GM12878 (cell line): ENCODE data around the gene ITPKB. TPM values are rescaled to one million over a fixed set of nuclear protein-coding genes. Genes with fewer than 3 reads are reported as not detected.
A peak's percentile ranks its signal among the peaks of the same experiment; 100 is the strongest.

Experiments
- ASH2L ChIP-seq: fragments of 300-600, 200-600 bp; sonication (generic); IDR thresholded peaks from 2 replicates; pipeline ENCODE4 v1.6.1; 2017; ENCODE audit warnings: low read depth, mild to moderate bottlenecking, borderline replicate concordance
- ATF7 ChIP-seq: fragments of 450-650 bp; IDR thresholded peaks from 2 replicates; pipeline ENCODE4 v1.6.1; 2016; ENCODE audit warnings: low read depth, mild to moderate bottlenecking
- CHD1 ChIP-seq: IDR thresholded peaks from 2 replicates; pipeline ENCODE4 v1.6.1; 2012; ENCODE audit warnings: low read depth, low read length, improper control_type of control experiment
- CREM ChIP-seq: IDR thresholded peaks from 2 replicates; pipeline ENCODE4 v1.6.1; 2014; ENCODE audit warnings: antibody characterized with exemption, low read depth
- FOXK2 ChIP-seq: fragments of 450-650 bp; IDR thresholded peaks from 2 replicates; pipeline ENCODE4 v1.6.1; 2017; ENCODE audit warnings: mild to moderate bottlenecking, moderate library complexity
- NFYA ChIP-seq: IDR thresholded peaks from 2 replicates; pipeline ENCODE4 v1.6.1; 2011; ENCODE audit warnings: low read depth, mild to moderate bottlenecking, low read length, improper control_type of control experiment, borderline replicate concordance
- NFYB ChIP-seq: IDR thresholded peaks from 2 replicates; pipeline ENCODE4 v1.6.1; 2011; ENCODE audit warnings: low read depth, mild to moderate bottlenecking, low read length, improper control_type of control experiment, moderate library complexity; ENCODE audit not compliant: insufficient read depth
- NR2C2 ChIP-seq: IDR thresholded peaks from 2 replicates; pipeline ENCODE4 v1.6.1; 2011; ENCODE audit warnings: borderline replicate concordance, low read depth; ENCODE audit not compliant: control insufficient read depth, insufficient read length
- POU2F2 ChIP-seq: IDR thresholded peaks from 3 replicates; pipeline ENCODE4 v1.6.1; 2011; ENCODE audit warnings: low read depth, mild to moderate bottlenecking, low read length, borderline replicate concordance
- RELA ChIP-seq: fragments of 450-650 bp; IDR thresholded peaks from 2 replicates; pipeline ENCODE4 v1.8.0; 2014; ENCODE audit warnings: borderline replicate concordance; ENCODE audit not compliant: partially characterized antibody
- SPI1 ChIP-seq: IDR thresholded peaks from 2 replicates; pipeline ENCODE4 v1.6.1; 2011; ENCODE audit warnings: low read depth, mild to moderate bottlenecking, low read length, moderate library complexity, borderline replicate concordance; ENCODE audit not compliant: insufficient read depth
- SUZ12 ChIP-seq: fragments of 200-600 bp; sonication (generic); IDR thresholded peaks from one replicate; pipeline ENCODE4 v1.6.1; 2018; ENCODE audit warnings: antibody characterized with exemption, mild to moderate bottlenecking; ENCODE audit not compliant: unreplicated experiment
- TCF3 ChIP-seq: IDR thresholded peaks from 2 replicates; pipeline ENCODE4 v1.6.1; 2012; ENCODE audit warnings: low read depth, mild to moderate bottlenecking, low read length, borderline replicate concordance; ENCODE audit not compliant: insufficient read depth
- ZBTB33 ChIP-seq: fragments of 450-650 bp; IDR thresholded peaks from 2 replicates; pipeline ENCODE4 v1.6.1; 2017; ENCODE audit warnings: mild to moderate bottlenecking
- ZNF274 ChIP-seq: IDR thresholded peaks from one replicate; pipeline ENCODE4 v1.8.0; 2011; ENCODE audit not compliant: insufficient read length, insufficient read depth
- ZNF384 ChIP-seq: IDR thresholded peaks from 2 replicates; pipeline ENCODE4 v1.6.1; 2012; ENCODE audit warnings: low read depth, mild to moderate bottlenecking, low read length, improper control_type of control experiment, borderline replicate concordance
- polyA plus RNA-seq, 11 experiments: library from polyadenylated mRNA; depleted of rRNA in 4 of 11; unstranded in 6 of 11; stranded (reverse) in 5 of 11; fragments of >200 nt; fragmentation: Nextera tagmentation in 4 of 11; fragmentation: Illumina TruSeq in 1 of 11; extraction: Ambion mirVana in 4 of 11; extraction: Trizol in 1 of 11; gene quantifications; 1 replicate in 1 of 11; 2 replicates in 10 of 11; pipeline versions ENCODE4 v1.2.1 to v1.2.3, GENCODE V29; 2011 to 2016; ENCODE audit warnings: inconsistent platforms in 2 of 11, missing spikeins in 2 of 11, low read depth in 1 of 11
- total RNA-seq, 4 experiments: library from RNA; depleted of rRNA in 3 of 4; stranded (reverse); fragments of >200 nt in 3 of 4; fragmentation: Illumina TruSeq in 1 of 4; extraction: Trizol in 1 of 4; gene quantifications; 2 replicates each; pipeline versions ENCODE4 v1.2.1 to v1.2.3, GENCODE V29; 2013 to 2021
- TF ChIP-seq, protein P1 (sequence below), 3 experiments: IDR thresholded peaks in 2 of 3; conservative IDR thresholded peaks in 1 of 3; 2 replicates each; pipeline ENCODE4 v1.5.1; 2011; ENCODE audit warnings: low read depth in 3 of 3, low read length in 3 of 3, mild to moderate bottlenecking in 3 of 3, control low read depth in 2 of 3, moderate library complexity in 2 of 3, inconsistent platforms in 1 of 3, mixed read lengths in 1 of 3; ENCODE audit not compliant: control insufficient read depth in 2 of 3, insufficient read depth in 1 of 3; ENCODE audit errors: extremely low read depth in 1 of 3
- TF ChIP-seq, protein P2 (sequence below): IDR thresholded peaks from 2 replicates; pipeline ENCODE4 v1.6.1; 2012; ENCODE audit warnings: improper control_type of control experiment, low read depth, low read length; ENCODE audit not compliant: insufficient replicate concordance

Gene ITPKB
- total and polyA plus RNA-seq, 10 of the 15 experiments (the other 5 are each of a cell fraction or from before 2014, with no cell fraction given): 1.3 to 38.7 (median 12.9) TPM

DNA sequence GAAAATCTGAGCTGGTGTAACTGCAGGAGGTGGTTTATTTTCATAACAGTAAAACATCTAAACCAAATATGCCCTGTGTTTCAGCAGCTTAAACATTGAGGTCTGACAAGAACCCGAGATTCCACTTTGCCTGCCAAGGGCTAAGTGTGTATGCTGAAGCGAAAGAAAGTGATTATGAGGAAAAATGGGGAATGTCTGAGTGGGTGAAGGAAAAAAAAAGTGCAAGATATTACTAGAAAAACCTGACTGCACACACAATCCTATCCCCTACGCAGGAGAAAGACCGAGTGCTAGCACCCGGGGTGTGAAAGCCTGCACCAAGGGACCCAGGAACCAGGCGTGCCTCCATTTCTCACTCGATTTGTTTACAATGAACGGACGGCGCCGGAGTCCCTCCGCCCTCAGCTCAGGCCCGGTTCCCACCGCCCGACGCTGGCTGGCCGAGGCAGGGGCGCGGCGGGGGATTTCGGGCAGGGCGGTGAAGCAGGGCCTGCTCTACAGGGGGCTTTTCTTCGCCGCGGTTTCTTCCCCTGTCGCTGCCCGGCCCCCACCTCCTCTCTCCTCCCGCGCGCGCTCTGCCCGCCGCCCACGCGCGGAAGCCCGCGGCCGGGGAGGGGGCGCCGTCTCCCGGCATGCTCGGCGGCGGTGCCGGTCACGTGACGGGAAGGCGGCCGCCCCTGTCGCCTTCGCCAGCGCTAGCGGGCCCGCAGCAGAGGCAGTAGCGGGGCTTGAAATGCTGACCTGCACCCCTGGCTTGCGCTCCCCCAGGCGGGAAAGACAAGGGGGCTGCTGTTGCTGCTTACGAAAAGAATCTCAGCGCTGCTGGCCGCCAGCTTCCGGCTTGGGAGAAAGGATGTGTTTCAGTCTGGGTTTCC, 35.9 kb downstream of the ITPKB start (continued):
- TF ChIP-seq, protein P1, sequence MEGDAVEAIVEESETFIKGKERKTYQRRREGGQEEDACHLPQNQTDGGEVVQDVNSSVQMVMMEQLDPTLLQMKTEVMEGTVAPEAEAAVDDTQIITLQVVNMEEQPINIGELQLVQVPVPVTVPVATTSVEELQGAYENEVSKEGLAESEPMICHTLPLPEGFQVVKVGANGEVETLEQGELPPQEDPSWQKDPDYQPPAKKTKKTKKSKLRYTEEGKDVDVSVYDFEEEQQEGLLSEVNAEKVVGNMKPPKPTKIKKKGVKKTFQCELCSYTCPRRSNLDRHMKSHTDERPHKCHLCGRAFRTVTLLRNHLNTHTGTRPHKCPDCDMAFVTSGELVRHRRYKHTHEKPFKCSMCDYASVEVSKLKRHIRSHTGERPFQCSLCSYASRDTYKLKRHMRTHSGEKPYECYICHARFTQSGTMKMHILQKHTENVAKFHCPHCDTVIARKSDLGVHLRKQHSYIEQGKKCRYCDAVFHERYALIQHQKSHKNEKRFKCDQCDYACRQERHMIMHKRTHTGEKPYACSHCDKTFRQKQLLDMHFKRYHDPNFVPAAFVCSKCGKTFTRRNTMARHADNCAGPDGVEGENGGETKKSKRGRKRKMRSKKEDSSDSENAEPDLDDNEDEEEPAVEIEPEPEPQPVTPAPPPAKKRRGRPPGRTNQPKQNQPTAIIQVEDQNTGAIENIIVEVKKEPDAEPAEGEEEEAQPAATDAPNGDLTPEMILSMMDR (IDR thresholded peaks at IDR 0.05 in 2 of 3, conservative IDR thresholded peaks at IDR 0.05 in 1 of 3; ENCODE audit: control insufficient read depth in 2 of 3, extremely low read depth in 1 of 3, insufficient read depth in 1 of 3, low read depth in 3 of 3, low read length in 3 of 3): no peak
- TF ChIP-seq SPI1 (no peak), ZBTB33 (no peak), NR2C2 (no peak), ZNF384 (no peak), CHD1 (no peak), SUZ12 (no peak), ZNF274 (no peak), CREM (peak; percentile 48; the same call in 1 of the 2 replicates), NFYA (no peak), ASH2L (peak; percentile 81; the same call in 1 of the 2 replicates), TCF3 (0 out of 2 replicates have a peak, but pooled peaks have one; percentile 11), ATF7 (no peak), RELA (peak; percentile 96), NFYB (no peak), POU2F2 (peak; percentile 74), FOXK2 (no peak)
- TF ChIP-seq, protein P2, sequence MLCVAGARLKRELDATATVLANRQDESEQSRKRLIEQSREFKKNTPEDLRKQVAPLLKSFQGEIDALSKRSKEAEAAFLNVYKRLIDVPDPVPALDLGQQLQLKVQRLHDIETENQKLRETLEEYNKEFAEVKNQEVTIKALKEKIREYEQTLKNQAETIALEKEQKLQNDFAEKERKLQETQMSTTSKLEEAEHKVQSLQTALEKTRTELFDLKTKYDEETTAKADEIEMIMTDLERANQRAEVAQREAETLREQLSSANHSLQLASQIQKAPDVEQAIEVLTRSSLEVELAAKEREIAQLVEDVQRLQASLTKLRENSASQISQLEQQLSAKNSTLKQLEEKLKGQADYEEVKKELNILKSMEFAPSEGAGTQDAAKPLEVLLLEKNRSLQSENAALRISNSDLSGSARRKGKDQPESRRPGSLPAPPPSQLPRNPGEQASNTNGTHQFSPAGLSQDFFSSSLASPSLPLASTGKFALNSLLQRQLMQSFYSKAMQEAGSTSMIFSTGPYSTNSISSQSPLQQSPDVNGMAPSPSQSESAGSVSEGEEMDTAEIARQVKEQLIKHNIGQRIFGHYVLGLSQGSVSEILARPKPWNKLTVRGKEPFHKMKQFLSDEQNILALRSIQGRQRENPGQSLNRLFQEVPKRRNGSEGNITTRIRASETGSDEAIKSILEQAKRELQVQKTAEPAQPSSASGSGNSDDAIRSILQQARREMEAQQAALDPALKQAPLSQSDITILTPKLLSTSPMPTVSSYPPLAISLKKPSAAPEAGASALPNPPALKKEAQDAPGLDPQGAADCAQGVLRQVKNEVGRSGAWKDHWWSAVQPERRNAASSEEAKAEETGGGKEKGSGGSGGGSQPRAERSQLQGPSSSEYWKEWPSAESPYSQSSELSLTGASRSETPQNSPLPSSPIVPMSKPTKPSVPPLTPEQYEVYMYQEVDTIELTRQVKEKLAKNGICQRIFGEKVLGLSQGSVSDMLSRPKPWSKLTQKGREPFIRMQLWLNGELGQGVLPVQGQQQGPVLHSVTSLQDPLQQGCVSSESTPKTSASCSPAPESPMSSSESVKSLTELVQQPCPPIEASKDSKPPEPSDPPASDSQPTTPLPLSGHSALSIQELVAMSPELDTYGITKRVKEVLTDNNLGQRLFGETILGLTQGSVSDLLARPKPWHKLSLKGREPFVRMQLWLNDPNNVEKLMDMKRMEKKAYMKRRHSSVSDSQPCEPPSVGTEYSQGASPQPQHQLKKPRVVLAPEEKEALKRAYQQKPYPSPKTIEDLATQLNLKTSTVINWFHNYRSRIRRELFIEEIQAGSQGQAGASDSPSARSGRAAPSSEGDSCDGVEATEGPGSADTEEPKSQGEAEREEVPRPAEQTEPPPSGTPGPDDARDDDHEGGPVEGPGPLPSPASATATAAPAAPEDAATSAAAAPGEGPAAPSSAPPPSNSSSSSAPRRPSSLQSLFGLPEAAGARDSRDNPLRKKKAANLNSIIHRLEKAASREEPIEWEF: no peak
